GM19395 (cell line): ENCODE results near the gene TMA16.

Source experiments
- ATAC-seq: cut with Tn5 transposase; IDR thresholded peaks from one replicate; pipeline ENCODE4 v1.9.1; 2021; ENCODE audit warnings: mild to moderate bottlenecking, moderate library complexity; ENCODE audit not compliant: unreplicated experiment

The TMA16 gene

GRCh38 chr4:163558539-163559044 lies 64.1 kb downstream of the TMA16 start:
- peak; percentile 66 for ATAC-seq

DNA sequence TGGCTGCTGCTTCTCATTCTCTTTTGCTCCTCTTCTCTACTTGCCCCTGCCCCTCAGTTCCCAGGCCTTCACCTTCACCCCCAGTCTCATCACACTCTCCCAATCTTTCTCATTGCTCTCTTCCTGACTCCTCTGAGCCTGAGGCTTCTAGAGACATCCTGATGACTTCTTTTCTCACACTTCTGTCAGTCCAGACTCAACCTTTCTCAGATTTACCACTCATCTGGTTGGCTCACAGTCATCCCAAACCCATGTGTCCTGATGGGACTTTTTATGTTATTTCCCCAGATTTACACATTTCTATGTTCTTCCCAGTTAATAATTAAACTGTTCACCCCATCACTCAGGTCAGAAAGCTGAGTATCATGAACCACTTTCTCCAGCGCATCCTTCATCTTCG lies 68.0 kb downstream of the TMA16 start:
- no peak for ATAC-seq

- ATAC-seq: no peak
These were observed 69.1 kb downstream of the TMA16 start for GRCh38 chr4:163563592-163563991.

GRCh38 chr4:163564221-163564720 lies 69.8 kb downstream of the TMA16 start:
- no peak for ATAC-seq

DNA sequence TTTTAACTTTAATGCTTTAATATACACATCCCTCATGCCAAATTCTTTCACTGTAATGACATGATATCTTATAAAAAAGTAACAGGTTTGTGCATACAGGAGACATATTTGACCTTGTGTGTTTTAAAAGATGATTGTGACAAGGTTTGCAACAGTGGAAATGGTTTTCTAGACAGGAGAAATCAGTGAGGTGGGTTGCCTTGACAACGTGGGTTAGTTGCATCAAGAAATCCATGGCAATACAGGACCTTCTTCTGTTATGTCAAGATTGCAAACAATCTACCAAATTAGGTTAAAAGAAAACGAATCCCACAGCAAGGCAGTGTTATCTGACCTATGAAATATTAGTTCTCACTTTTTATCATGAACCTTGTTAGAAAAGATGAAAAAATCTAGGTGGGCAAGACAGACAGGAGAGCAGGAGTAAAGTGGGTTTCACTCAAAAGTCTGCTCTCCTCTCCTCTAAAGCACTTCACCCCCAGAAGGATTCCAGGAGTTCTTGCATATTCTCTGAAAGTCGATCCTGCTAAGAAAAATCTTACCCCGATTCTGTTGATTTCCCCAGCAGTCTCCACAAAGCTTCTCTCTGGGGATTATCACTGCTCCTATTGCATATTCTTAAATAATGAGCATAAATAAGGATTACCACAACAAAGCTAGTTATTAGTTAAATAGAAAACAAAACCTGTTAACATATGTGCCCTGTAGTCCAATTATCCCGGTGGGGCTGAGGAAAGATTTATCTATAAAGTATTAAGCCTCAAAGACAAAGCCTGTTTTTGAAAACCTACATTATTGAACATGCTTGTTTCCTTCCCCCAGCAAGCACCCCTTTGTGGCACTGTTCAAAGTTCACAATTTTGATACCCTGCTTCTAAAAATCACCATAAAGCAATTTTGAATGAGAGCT lies 71.0 kb downstream of the TMA16 start:
- ATAC-seq: no peak

GRCh38 chr4:163566257-163566796 lies 71.8 kb downstream of the TMA16 start:
- no peak for ATAC-seq

DNA sequence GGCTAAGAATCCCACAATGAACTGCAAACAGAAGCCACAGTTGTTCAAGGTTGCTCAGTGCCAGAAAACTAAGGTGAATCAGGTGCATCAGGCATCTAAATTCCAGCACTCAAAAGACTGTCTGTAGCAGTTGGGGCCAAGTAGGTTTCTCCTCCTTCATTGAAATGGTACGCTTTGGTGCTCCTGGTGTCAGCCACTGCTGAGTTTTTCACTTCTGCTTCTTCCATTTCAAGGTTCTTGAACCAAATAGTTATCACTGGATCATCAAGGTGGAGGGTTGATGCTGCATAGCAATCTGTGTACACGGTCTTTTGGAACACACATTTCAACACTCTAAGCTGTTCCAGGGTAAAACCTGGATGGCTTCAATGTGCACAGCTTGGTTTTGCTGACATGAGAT lies 74.4 kb downstream of the TMA16 start:
- peak; percentile 98 for ATAC-seq
